Breast epithelium (tissue), 3 donors: ENCODE measurements around the gene DYNC1I1.

Experiments
- CTCF ChIP-seq, 3 donors: fragments of 450-650 bp; IDR thresholded peaks; one replicate each; pipeline ENCODE4 v1.5.1; 2016 to 2017; ENCODE audit warnings: antibody characterized with exemption in 3 of 3, mild to moderate bottlenecking in 3 of 3, moderate library complexity in 3 of 3
- POLR2AphosphoS5 ChIP-seq, 3 donors: sonication (generic); formaldehyde crosslinking; IDR thresholded peaks; one replicate each; pipeline ENCODE4 v1.6.1; 2017; ENCODE audit warnings: antibody characterized with exemption in 3 of 3

- TF ChIP-seq CTCF (IDR thresholded peaks at IDR 0.05) (no peak), POLR2AphosphoS5 (IDR thresholded peaks at IDR 0.05) (no peak)
These were observed 343.8 kb downstream of the DYNC1I1 start for GRCh38 chr7:96116173-96116572.
